Measurements from ENCODE around the gene REXO1. TPM values are rescaled to one million over a fixed set of nuclear protein-coding genes. Genes with fewer than 3 reads are reported as not detected.

The REXO1 gene
- total RNA-seq, 1 donor from 2014 or later, result 40.0 TPM

DNA sequence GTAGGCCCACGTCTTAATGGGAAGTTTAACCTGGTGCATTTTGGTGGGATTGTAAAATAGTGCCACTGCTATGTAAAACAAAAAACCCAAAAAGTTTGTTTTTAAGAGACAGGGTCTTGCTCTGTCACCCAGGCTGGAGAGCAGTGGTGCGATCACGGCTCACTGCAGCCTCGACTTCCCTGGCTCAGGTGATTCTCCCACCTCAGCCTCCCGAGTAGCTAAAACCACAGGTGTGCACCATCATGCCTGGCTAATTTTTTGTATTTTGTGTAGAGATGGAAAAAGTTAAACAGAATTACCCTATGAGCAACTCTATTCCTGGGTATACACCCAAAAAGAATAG is 820 bp upstream of the REXO1 start:
- DNase-seq (ENCODE audit: extremely low read depth, low read depth, low spot score), result no peak

DNA sequence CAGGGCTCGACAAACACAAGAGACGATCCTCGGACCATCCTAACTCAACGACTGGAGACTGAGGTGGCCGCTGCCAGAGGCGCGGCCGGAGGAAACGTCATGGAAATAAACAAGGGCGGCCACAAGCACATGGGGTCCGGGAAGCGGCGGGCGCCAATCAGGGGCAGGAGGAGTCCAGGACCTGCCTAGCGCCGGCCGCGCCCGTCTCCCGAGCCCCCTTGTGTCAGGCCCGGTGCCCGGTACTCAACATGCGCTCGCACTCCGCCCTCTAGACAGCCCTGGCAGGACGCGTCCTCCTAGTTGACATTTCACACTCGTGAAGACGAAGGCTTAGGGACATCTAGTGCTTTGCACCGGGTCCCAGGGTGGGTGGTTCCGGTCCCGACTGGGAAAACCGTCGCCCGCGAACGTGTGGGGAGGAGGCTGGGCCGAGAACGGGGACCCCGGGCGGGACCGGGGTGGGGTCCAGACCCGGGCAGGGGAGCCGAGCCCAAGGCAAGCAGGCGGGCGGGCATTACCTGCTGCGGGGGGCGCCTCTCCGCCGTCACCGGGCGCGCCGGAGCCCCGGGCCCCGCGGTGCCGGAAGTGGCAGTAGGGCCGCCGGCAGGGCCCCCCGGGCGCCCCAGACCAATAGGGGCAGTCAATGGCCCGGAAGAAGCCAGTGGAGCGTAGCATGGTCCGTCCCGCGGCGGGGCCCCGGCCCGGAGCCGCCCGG is 442 bp downstream of the REXO1 start:
- no peak for DNase-seq (ENCODE audit: extremely low read depth, low read depth, low spot score)

DNA sequence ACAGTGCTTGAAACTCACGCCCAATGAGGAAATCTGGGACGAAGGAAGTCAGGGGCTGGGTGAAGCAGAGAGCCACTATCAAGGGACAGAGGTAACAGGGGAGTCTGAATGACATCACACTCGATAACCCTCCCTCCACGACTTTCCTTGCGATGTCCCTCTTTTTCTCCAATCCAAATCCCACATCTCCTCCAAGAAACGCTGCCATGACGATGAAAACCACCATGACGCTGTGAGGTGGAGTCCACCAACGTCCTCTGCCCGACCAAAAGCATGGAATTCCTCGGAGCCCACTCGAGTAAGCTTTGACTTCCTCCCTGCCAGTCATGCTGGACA is 967 bp downstream of the REXO1 start:
- no peak for DNase-seq (ENCODE audit: extremely low read depth, low read depth, low spot score)

DNA sequence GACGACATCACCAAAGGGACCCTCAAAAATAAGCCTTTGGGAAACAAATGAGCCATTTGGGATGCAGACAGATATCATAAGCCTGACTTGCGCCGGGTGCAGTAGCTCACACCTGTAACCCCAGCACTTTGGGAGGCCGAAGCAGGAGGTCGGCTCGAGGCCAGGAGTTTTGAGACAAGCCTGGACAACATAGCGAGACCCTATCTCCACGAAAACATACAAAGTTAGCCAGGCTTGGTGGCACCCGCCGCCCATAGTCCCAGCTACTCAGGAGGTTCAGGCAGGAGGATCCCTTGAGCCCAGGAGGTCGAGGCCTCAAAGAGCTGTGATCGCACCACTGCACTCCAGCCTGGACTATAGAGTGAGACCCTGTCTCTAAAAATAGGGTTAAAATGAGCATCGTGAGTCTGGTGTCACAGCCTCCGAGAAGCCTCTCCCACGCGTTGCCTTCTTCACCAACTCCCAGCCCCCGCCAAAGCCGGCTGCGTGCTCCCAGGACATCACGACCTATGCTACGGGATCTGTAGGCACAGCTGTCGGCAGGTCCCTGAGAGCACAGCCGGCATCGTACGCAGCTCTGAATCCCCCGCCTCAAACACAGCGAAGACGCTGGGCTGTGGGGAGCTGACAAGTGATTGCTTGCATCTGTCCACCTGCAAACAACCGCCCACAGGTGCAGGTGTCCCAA is 1.6 kb downstream of the REXO1 start:
- no peak for DNase-seq (ENCODE audit: extremely low read depth, low read depth, low spot score)

DNA sequence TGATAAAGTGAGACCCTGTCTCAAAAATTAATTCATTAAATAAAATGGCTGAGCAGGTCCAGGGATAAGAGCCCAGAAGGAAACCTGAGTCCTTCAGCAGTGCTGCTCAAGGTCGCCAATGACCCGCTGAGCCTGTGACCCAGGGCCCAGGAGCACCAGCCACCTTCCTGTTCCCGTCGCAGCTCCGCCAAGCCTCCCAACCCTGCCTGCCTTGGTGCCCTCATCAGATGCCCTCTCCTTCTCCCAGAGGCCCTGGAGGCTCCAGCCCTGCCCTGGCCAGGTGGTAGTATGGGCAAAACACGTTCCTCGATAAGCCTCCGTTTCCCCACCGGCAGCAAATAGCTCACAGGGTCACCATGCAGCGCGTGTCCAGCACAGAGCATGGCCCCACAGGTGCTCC is 2.6 kb downstream of the REXO1 start:
- DNase-seq (ENCODE audit: extremely low read depth, low read depth, low spot score), result no peak

DNA sequence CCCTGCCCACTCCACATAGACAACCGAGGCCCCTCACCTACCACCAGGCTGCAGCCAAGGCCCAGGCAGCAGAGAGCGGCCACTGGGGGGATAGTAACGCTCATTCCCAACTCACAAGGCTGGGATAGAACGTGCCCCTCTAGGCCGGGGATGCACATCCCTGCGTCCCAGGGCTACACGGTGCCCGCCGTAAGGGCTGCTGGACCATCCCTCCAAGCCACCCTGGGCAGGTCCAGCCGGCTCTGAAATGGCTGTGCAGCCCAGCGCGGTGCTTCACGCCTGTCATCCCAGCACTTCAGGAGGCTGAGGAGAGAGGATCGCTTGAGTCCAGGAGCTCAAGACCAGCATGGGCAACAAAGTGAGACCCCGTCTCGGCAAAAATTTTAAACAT is 3.2 kb downstream of the REXO1 start:
- DNase-seq (ENCODE audit: extremely low read depth, low read depth, low spot score), result no peak

DNA sequence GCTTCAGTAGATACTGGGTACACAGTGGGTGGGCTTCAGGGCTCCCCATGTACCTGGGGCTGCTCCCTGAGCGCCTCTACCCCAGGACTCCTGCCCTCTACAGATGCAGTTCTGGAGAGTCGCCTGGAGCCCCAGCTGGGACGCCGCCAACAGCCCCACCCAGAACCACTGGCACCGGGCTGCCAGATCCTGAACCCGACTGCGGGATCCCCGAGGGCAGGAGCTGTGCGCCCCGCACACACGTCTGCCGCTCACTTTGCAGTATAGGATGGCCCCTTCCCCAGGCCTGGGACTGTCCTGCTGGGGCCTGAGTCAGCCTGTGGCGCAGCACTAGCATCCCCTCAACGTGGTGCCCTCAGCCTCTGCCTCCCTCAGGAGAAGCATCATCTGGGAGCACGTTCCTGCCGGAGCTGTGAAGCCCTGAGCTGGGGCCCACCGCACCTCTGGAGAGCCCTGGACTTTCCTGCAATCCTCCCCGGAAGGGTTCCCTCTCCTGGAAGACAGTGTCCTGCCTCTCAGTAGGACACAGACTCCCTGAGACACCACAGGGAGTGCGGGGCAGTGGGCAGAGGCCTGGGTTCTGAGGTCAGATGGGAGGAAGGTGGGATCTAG is 3.7 kb downstream of the REXO1 start:
- DNase-seq (ENCODE audit: extremely low read depth, low read depth, low spot score), result no peak

DNA sequence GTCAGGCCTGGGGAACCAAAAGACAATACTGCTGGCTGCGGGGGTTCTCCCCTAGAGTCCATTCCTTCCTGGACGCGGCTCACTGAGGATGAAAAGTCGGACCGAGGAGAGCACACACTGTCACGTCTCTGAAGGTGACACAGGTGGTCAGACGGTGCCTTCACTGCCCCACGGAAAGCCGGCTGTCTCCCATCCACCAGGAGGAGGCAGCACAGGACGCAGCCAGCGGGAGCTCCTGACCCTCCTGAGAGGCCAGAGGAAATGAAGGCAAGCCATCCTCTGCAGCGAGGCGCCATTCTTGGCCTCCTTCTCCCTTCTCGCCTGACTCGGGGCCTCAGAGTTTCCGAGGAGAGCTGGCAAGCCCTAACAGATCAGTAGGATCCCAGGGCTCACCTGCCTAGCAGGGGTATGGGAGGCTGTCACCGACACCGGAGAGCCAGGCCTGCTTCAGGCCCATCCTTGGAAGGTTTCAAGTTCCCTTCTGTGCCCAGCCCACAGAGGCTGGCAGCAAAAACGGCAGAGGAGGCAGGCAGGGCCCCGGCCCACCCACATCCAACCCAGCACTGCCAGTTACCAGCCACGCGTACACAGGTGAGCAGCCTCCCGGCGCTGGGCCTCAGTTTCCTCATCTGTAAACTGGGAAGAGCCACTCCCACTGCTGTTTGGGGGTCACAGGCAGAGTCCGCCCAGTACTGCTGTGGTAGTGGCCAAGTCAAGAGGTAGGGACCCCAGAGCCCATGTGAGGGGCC is 4.5 kb downstream of the REXO1 start:
- DNase-seq (ENCODE audit: extremely low read depth, low read depth, low spot score), result no peak

DNA sequence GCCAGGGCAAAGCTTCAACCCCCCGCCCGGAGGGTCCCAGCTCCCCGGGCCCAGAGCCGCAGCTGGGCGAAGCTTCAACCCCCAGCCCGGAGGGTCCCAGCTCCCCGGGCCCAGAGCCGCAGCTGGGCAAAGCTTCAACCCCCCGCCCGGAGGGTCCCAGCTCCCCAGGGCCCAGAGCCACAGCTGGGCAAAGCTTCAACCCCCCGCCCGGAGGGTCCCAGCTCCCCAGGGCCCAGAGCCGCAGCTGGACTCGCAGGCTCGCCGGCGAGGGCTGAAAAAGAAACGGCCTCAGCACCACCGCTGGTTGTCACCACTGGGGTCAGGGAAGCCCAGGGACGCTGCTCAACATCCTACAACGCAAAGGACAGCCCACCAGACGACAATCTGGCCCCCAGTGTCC is 5.2 kb downstream of the REXO1 start:
- DNase-seq (ENCODE audit: extremely low read depth, low read depth, low spot score), result no peak

DNA sequence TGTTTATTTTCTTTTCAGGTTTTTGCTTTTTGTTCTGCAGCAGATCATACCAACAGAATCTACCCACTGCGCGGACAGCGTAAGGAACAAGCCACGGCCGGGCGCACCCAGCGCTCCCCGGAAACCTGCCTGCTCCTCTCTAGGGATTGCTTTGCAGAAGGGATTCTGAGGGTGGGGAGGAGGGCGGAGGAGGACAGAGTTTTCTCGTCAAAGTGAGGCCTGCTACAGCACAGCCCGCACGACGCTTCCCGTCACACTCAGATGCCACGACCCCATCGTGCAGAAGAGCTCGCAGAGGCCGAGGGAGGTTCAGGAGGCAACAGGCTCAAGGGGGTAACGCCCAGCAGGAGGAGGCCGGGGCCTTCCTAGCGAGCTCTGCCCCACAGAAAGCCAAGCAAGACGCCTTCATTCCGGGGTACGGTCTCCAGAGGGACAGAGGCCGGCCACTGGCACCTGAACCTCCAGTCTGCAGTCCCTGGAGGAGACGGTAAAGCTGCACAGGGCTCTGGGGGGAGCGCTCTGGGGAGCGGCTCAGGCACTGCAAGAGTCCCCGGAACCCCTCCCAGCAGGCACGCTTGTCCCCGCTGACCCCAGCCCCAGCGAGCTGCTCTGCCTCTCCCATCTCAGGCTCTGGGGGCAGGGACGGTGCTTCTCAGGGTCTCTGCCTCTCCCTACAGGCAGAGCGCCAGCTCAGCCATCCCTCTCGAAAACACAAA is 6.9 kb downstream of the REXO1 start:
- no peak for DNase-seq (ENCODE audit: extremely low read depth, low read depth, low spot score)

DNA sequence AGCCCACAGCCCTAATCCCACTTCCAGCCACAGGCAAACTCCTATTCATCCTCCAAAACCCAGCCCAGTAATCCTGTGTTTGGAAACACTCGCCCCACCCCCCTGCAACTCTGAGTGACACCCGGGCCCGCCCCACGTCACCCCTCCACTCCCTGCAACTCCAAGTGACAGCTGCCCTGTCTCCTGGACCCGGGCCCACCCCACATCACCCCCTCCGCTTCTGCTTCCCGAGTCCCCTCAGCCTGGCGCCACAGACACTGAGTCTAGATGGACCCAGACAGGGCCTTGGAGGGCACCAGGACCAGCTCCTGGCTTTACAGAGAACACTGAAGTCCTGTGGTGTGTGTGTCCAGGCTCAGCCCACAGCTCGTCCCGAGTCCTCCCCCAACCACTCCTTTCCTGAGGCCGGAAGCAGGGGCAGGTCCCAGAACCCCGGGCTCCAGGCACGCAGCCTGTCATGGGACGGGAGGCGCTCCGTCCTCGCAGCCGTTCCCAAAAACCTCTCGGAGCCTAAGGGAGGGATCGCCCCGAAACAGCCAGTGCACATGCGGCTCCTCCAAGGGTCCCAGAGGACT is 7.7 kb downstream of the REXO1 start:
- DNase-seq (ENCODE audit: extremely low read depth, low read depth, low spot score), result no peak

DNA sequence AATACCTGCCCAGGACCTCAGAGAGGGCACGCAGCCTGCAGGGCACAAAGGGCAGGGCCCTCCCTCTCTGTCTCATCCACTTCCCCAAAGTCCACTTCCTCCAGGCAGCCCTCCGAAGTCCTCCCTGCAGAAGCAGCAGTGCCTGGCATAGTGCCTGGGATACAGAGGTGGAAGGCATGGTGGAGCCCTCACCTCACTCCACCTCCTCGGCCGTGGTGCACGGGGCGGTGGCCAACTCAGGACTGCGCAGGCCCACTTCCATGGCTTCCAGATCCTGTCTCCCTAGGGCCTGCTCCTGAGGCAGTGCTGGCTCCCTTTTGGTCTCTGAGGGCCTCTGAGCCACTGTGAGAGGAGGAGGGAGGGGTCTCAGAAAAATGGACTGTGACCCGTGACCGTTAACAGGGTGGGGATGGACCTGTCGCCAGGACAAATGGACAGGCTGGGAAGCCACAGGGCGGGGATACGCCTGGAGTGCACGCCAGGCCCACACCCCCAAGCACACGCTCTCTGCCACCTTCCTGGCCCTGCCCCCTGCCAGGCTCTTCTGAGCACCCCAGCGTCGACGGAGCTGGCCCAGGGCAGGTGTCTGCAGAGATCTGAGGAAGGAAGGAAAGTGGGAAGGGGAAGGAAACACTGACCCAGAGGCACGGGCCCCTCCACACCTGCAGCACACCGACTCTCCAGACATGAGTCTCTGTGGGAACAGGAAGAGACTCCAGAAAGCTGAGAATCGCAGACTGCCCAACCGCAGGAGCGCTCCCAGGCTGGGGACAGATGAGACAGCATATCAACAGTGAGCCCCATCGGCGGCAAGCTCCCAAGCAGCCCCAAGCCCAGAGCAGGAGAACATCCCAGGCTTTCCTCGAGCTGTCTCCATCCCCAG is 8.4 kb downstream of the REXO1 start:
- DNase-seq (ENCODE audit: extremely low read depth, low read depth, low spot score), result no peak

DNA sequence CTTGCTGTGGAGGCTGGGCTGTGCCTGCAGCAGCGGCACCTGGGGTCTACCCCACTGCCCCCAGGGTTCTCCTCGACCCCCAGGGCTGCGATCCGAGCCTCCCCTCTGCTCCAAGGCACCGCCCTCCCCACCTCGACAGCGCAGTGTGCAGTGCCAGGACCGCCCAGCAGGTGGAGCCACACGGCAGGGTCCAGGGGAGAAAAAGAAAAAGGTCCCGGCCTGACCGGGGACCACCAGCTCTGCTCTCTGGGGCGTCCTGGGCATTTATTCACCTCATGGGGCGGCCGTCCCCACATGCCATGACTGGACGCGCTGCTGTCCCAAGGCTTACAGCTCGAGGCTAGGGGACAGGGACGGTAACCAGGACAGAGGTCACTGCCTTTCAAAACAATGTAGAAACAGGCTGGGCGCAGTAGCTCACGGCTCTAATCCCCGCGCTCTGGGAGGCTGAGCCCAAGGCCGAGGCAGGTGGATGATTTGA is 10.6 kb downstream of the REXO1 start:
- DNase-seq (ENCODE audit: extremely low read depth, low read depth, low spot score), result no peak

DNA sequence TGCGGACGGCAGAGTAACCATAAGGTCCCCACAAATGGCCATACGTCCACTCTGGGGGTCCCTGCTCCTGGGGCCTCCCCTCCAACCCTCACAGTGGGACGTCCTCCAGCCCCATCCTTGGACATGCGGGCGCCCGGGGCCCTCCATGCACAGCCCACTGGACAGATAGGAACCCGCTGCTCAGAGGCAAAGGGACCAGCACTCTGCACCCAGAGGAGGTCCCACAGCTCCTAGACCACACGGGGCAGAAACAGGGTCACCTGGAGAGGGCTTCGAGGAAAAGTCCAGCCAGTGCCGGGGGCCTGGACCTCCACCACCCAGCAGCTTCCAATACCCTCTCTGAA is 11.1 kb downstream of the REXO1 start:
- DNase-seq (ENCODE audit: extremely low read depth, low read depth, low spot score), result no peak

DNA sequence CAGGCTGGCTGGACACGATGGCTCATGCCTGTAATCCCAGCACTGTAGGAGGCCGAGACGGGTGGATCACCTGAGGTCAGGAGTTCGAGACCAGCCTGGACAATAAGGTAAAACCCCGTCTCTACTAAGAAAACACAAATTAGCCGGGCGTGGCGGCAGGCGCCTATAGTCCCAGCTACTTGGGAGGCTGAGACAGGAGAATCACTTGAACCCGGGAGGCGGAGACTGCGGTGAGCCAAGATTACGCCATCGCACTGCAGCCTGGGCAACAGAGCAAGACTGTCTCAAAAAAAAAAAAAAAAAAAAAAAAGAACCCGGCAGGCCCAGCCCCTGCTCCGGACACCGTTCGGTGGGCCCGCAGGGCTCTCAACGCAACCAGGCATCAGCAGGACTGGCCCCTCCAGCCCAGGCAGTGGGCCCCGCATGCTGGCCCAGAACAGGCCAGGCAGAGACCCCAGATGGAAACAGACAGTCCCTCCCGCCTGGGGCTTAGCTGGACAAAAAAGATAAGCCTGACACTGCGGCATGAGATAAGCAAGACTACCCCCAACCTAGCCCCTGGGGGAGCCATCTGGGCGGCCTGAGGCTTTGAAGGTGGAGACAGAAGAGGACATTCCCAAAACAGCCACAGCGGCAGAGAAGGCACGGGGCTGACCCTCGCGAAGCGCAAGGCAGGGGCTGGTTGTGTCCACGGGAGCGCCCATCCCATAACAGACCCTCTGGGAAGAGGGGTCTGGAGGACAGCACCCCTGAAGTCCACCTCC is 11.6 kb downstream of the REXO1 start:
- DNase-seq (ENCODE audit: extremely low read depth, low read depth, low spot score), result no peak

DNA sequence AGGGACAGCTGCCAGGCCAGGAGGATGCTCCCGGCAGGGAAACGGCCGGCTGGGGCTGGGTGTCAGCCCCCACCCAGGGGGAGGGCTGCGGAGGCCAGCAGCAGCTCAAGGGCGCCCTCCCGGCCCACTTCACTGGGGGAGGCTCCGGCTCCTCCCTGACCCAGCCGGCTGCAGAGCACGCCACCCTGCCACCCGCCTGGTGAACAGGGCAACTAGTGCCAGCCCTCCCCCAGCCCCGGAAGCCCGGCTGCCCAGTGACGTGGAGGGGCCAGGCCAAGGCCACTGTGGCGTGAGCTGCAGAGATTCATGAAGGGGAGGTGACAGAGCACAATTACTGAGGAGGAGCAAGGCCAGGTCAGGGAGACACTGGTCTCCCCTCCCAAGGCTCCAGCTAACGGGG is 14.7 kb downstream of the REXO1 start:
- no peak for DNase-seq (ENCODE audit: extremely low read depth, low read depth, low spot score)

DNA sequence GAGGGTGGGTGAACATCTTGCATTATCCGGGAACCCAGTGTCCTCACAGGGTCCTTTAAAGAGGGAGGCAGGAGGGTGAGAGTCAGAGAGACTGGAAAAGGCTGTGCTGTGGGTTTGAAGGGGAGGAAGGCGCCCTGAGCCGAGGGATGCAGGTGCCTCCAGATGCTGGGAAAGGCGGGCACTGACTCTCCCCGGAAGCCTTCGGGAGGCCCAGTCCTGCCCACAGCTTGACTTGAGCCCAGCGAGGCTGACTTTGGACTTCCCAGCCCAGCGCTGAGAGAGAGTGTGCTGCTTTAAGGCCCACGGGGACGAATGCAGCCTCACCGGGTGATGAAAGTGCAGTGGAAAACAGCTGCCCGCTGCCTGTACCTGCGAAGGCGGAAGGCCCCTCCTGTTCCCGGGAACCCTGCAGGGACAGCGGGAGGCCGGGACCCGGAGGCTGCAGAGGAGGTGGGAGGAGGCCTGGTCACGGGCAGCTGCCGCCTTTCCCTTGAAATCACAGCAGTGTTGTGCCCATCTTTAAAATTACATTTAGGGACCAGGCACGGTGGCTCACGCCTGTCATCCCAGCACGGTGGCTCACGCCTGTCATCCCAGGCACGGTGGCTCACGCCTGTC is 16.1 kb downstream of the REXO1 start:
- DNase-seq (ENCODE audit: extremely low read depth, low read depth, low spot score), result no peak

DNA sequence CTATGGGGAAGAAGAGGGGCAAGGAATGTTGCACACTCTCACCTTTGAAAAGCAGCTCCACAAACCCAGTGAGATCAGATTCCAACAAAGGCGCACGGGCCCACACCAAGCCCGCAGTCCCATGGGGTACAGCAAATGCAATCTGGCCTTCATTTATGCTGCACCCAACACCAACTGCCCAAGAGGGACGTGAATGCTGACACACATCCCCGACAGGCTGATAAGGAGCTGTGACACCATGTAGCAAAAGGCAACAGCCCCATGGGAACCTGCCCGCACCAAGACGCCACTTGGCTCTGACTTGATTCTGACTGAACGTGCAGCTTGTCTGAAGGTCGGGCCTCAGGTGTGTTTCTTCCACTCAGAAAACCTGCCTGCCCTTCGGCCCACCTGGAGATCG is 17.3 kb downstream of the REXO1 start:
- DNase-seq (ENCODE audit: extremely low read depth, low read depth, low spot score), result no peak

DNA sequence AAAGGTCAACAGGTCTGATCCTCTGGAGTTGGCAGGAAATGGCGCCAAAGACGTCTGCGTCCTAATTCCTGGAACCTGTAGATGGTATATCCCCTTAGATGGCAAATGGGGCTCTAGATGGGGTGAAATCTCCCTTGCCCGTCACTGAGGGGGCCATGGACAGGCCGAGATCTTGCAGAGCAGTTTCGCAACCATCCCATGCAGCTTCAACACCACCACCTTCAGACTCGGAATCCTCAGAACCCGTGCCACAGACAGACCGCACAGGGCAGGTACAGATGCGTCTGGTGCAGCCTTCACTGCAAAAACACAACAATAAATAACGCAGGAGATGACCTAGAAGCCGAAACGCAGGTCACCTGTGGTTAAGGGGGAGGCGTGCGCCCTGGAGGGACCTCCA is 17.7 kb downstream of the REXO1 start:
- DNase-seq (ENCODE audit: extremely low read depth, low read depth, low spot score), result no peak
